ENCODE data around the gene DNAJC13. TPM values are rescaled to one million over a fixed set of nuclear protein-coding genes. Genes with fewer than 3 reads are reported as not detected.

The DNAJC13 gene
- total and polyA plus RNA-seq, 7 donors: 7.4 to 30.9 (median 24.7) TPM

DNA sequence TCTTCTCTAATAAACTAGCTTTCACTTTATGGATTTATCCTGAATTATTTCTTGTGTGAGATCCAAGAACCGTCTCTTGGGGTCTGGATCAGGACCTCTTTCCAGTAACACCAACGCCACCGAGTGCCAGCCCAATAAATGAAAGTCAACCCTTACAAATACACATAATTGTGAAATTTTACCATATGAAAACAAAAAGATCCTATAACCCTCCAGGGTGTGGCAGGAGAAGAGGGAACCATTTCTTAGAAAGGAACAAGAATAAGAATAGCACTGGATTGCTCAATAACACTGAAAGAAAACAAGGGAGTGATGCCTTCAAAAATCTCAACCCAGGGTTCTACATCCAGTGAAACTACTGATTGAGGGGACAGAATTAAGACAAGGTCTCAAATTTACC is 128.2 kb downstream of the DNAJC13 start:
- Histone ChIP-seq H3K4me1 (no peaks in the 10 kb centered on the region), H3K27me3 (ENCODE audit: insufficient read depth in 3 of 3, low read length in 2 of 3) (no peaks in the 10 kb centered on the region), H3K36me3 (ENCODE audit: insufficient read depth in 1 of 2, low read depth in 1 of 2) (peaks cover 0 to 19% of the 10 kb centered on the region in 2 donors), H3K4me3 (no peak overlapping the region), H3K9me3 (no peaks in the 10 kb centered on the region), H3K27ac (no peak overlapping the region)
- TF ChIP-seq, protein P1, sequence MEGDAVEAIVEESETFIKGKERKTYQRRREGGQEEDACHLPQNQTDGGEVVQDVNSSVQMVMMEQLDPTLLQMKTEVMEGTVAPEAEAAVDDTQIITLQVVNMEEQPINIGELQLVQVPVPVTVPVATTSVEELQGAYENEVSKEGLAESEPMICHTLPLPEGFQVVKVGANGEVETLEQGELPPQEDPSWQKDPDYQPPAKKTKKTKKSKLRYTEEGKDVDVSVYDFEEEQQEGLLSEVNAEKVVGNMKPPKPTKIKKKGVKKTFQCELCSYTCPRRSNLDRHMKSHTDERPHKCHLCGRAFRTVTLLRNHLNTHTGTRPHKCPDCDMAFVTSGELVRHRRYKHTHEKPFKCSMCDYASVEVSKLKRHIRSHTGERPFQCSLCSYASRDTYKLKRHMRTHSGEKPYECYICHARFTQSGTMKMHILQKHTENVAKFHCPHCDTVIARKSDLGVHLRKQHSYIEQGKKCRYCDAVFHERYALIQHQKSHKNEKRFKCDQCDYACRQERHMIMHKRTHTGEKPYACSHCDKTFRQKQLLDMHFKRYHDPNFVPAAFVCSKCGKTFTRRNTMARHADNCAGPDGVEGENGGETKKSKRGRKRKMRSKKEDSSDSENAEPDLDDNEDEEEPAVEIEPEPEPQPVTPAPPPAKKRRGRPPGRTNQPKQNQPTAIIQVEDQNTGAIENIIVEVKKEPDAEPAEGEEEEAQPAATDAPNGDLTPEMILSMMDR (IDR thresholded peaks at IDR 0.05): no peak
- peak in 1 of 4 donors; percentile 42 for ATAC-seq
- intact Hi-C loops (cut with DNase I): no loop called here
- peak in 1 of 2 donors; percentile 25 for DNase-seq
- WGBS, 3 donors: 47 to 72% (median 55%) methylated on average over 3 of the region's 3 CpGs

DNA sequence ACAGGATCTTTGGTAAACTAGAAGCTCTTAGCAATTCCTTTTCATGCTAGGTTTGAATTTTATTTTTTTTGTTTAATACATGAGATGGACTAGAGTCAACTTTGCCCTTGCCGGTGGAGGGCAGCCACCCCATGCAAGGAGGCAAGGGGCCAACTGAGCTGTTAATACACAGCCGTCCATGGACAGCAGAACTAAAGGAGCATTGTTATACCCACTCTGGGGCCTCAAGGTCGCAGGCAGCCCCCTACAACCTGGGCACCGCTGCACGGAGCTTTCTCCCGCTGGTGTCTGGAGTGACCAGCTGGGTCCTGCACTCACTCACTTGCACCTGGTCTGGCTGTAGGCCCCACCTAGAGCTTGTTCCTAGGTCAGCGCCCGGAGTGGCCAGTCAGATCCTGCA is 131.9 kb downstream of the DNAJC13 start:
- intact Hi-C loops (cut with DNase I): no loop called here
- 78 to 95% (median 85%) methylated on average over 8 of the region's 8 CpGs for WGBS, 3 donors
- Histone ChIP-seq H3K4me1 (no peaks in the 10 kb centered on the region), H3K27me3 (ENCODE audit: insufficient read depth in 3 of 3, low read length in 2 of 3) (no peaks in the 10 kb centered on the region), H3K36me3 (ENCODE audit: insufficient read depth in 1 of 2, low read depth in 1 of 2) (no peaks in the 10 kb centered on the region), H3K9me3 (no peaks in the 10 kb centered on the region), H3K27ac (no peak overlapping the region), H3K4me3 (no peak overlapping the region)
- TF ChIP-seq, protein P1 (IDR thresholded peaks at IDR 0.05): no peak
- ATAC-seq (no peak), DNase-seq (no peak)

DNA sequence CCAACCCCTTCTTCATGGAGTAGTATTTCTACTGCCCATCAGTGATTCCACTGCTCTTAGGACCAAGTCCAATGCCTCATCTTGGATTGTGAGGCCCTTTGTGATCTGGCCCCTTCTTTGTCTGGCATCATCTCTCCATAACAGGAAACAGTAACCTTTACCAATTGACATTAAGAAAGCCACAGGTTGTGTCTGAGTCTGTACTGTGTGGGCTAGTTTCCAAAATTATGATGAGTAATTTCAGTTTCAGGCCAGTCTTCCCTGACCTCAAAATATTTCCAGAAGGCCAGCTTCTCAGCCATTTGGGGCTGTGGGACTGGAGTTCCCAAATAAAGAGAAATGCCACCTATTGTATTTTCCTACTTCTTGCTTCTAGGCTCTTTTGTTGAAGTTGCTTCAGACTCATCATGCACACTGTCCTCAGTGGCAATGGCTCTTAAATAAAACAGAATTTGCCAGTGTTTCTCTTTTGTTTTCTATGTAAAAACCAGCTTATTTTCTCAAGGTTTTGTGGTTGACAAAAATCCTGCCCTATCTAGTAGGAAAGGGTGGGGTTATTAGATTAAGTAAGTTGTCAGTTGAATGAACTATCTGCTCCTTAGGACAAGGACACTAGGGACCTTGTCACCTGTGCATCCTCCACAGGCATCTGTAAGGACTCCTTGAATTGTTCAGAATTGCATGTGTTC is 132.7 kb downstream of the DNAJC13 start:
- TF ChIP-seq, protein P1 (IDR thresholded peaks at IDR 0.05): no peak
- ATAC-seq (peak in 1 of 4 donors; percentile 33), DNase-seq (no peak)
- Histone ChIP-seq H3K9me3 (no peaks in the 10 kb centered on the region), H3K27me3 (ENCODE audit: insufficient read depth in 3 of 3, low read length in 2 of 3) (no peaks in the 10 kb centered on the region), H3K4me3 (no peak overlapping the region), H3K4me1 (no peaks in the 10 kb centered on the region), H3K27ac (no peak overlapping the region), H3K36me3 (ENCODE audit: insufficient read depth in 1 of 2, low read depth in 1 of 2) (no peaks in the 10 kb centered on the region)
- intact Hi-C loops (cut with DNase I): no loop called here

DNA sequence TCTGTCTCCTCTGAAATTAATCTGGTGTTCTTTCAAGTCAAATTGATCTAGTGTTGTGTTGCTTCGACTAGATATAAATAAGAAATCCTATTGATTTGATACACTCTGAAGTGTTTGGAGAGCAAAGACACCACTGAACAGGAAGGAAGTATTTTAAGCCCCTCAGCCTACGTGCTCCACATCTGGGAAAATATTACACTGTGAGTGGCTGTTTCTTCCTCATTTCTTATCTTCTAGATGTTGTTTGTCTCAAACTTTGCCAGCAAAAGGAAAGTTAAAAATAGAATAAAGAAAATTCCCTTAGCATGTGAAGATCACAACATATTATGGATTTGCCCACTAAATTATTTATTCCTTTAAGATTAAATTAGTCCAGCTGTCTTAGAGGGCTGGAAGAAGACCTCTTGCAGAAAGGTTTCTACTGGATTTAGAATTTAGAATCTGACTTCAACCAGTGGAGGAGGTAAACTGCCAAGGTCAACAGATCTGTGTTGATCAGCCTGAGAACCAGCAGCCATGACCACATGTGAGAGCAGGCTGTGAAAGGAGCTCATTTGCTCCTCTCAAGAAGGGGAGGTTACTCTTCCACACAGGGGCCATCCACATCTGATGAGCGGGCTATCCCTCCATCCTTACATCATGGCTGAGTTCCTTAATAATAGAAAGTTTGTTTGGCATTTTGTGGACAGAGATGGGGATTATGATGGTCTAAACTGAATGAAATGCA is 133.4 kb downstream of the DNAJC13 start:
- TF ChIP-seq, protein P1 (IDR thresholded peaks at IDR 0.05): no peak
- Histone ChIP-seq H3K9me3 (no peaks in the 10 kb centered on the region), H3K27me3 (ENCODE audit: insufficient read depth in 3 of 3, low read length in 2 of 3) (no peaks in the 10 kb centered on the region), H3K4me3 (no peak overlapping the region), H3K4me1 (no peaks in the 10 kb centered on the region), H3K36me3 (ENCODE audit: insufficient read depth in 1 of 2, low read depth in 1 of 2) (no peaks in the 10 kb centered on the region), H3K27ac (no peak overlapping the region)
- intact Hi-C loops (cut with DNase I): no loop called here
- DNase-seq: no peak
- no peak for ATAC-seq
- 65 to 73% (median 66%) methylated on average over 3 of the region's 3 CpGs for WGBS, 3 donors
